ENCODE measurements around the gene UVRAG. TPM values are rescaled to one million over a fixed set of nuclear protein-coding genes. Genes with fewer than 3 reads are reported as not detected.

Gene UVRAG
- total RNA-seq, 1 experiment from 2014 or later = 13.0 TPM

DNA sequence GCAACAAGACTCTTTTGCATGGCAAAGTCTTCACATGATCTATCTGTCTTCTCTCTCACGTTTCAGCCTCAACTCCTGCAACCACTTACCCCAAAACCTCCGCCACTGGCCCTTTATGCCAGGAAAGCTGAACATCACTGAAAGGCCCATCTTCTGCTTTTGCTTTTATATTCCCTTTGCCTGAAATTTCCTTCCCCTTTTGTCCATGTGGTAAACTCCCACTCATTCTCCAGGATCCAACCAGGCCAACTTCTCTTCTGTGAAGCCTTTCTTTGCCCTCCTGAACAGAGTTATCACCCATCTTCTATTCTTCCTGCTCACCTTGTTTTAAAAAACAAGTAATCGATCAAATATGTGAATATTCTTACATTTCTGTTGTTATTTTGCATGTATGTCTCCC, 273.5 kb downstream of the UVRAG start:
- ChIA-PET POLR2A (ENCODE audit: unreplicated experiment) (no interaction called here), CTCF (no interaction called here)
- H3K9ac ChIP-seq (ENCODE audit: low read length) = no peak overlapping the region
- no peaks in the 10 kb centered on the region for H3K9me2 ChIP-seq (replicated peaks; ENCODE audit: low read length)
- BruUV-seq (replicated peaks) = no TSS peak
- intact Hi-C loops (cut with micrococcal nuclease) = loop anchor here (10.0 kb wide), 1 partner anchor 56 kb away; no protein-coding TSS in a partner anchor
- H3K27me3 ChIP-seq (ENCODE audit: low read length) = no peaks in the 10 kb centered on the region
- H2AFZ ChIP-seq (ENCODE audit: low read length) = no peak overlapping the region
- H3K9me3 ChIP-seq (ENCODE audit: low read length) = no peaks in the 10 kb centered on the region
- no peak overlapping the region for H3K4me3 ChIP-seq (ENCODE audit: low read length)
- TF ChIP-seq, protein P1, sequence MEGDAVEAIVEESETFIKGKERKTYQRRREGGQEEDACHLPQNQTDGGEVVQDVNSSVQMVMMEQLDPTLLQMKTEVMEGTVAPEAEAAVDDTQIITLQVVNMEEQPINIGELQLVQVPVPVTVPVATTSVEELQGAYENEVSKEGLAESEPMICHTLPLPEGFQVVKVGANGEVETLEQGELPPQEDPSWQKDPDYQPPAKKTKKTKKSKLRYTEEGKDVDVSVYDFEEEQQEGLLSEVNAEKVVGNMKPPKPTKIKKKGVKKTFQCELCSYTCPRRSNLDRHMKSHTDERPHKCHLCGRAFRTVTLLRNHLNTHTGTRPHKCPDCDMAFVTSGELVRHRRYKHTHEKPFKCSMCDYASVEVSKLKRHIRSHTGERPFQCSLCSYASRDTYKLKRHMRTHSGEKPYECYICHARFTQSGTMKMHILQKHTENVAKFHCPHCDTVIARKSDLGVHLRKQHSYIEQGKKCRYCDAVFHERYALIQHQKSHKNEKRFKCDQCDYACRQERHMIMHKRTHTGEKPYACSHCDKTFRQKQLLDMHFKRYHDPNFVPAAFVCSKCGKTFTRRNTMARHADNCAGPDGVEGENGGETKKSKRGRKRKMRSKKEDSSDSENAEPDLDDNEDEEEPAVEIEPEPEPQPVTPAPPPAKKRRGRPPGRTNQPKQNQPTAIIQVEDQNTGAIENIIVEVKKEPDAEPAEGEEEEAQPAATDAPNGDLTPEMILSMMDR (conservative IDR thresholded peaks at IDR 0.05; ENCODE audit: low read depth, low read length) = no peak
- TF ChIP-seq EZH2phosphoT487 (IDR thresholded peaks at IDR 0.05; ENCODE audit: borderline replicate concordance, low read length) (no peak), EZH2 (IDR thresholded peaks at IDR 0.05; ENCODE audit: low read length, unreplicated experiment) (no peak)
- H3K27ac ChIP-seq (ENCODE audit: low read length) = no peak overlapping the region
- H3K79me2 ChIP-seq (ENCODE audit: low read length) = no peaks in the 10 kb centered on the region
- ATAC-seq = no peak
- peaks cover 6% of the 10 kb centered on the region for H3K4me1 ChIP-seq (ENCODE audit: insufficient read depth, low read length)
- H3K4me2 ChIP-seq (ENCODE audit: low read length) = no peak overlapping the region
- H3F3A ChIP-seq (ENCODE audit: low read length, unreplicated experiment) = no peaks in the 10 kb centered on the region
- no peak for DNase-seq
- H4K20me1 ChIP-seq (ENCODE audit: low read length) = no peaks in the 10 kb centered on the region
- no peaks in the 10 kb centered on the region for H3K36me3 ChIP-seq (ENCODE audit: low read depth, low read length)

DNA sequence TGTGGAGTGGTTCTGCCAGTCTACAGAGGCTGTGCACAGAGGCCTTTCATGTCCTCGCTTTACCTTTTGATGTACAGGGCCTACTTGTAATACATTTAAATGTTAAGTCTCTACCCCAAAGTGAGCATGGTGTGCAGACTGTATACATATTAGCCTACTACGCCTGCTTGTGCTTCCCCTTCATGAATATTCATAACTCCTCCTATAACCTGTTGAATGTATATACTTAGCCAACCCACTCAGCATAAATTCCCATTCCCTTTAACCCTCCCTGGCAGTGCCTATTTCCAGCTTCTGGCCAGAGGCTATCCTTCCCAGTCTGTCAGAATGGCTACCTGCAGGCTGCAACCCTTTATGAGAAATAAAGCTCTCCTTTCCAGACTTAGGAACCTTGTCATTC, 275.2 kb downstream of the UVRAG start:
- Histone ChIP-seq H3K36me3 (ENCODE audit: low read depth, low read length) (no peaks in the 10 kb centered on the region), H3K27me3 (ENCODE audit: low read length) (no peaks in the 10 kb centered on the region), H3K79me2 (ENCODE audit: low read length) (no peaks in the 10 kb centered on the region), H3F3A (ENCODE audit: low read length, unreplicated experiment) (no peaks in the 10 kb centered on the region), H3K9me3 (ENCODE audit: low read length) (no peaks in the 10 kb centered on the region), H4K20me1 (ENCODE audit: low read length) (no peaks in the 10 kb centered on the region), H2AFZ (ENCODE audit: low read length) (no peak overlapping the region), H3K27ac (ENCODE audit: low read length) (no peak overlapping the region), H3K4me2 (ENCODE audit: low read length) (no peak overlapping the region), H3K9me2 (replicated peaks; ENCODE audit: low read length) (no peaks in the 10 kb centered on the region), H3K4me3 (ENCODE audit: low read length) (no peak overlapping the region), H3K4me1 (ENCODE audit: insufficient read depth, low read length) (no peaks in the 10 kb centered on the region), H3K9ac (ENCODE audit: low read length) (no peak overlapping the region)
- ATAC-seq (no peak), DNase-seq (no peak)
- ChIA-PET POLR2A (ENCODE audit: unreplicated experiment) (no interaction called here), CTCF (no interaction called here)
- intact Hi-C loops (cut with micrococcal nuclease) = no loop called here
- TF ChIP-seq EZH2phosphoT487 (IDR thresholded peaks at IDR 0.05; ENCODE audit: borderline replicate concordance, low read length) (no peak), EZH2 (IDR thresholded peaks at IDR 0.05; ENCODE audit: low read length, unreplicated experiment) (no peak)
- TF ChIP-seq, protein P1 (conservative IDR thresholded peaks at IDR 0.05; ENCODE audit: low read depth, low read length) = no peak
- no TSS peak for BruUV-seq (replicated peaks)

GRCh38 chr11:76090821-76091220, 275.8 kb downstream of the UVRAG start:
- BruUV-seq (replicated peaks) = no TSS peak
- H3F3A ChIP-seq (ENCODE audit: low read length, unreplicated experiment) = no peaks in the 10 kb centered on the region
- H3K9ac ChIP-seq (ENCODE audit: low read length) = no peak overlapping the region
- ChIA-PET CTCF (no interaction called here), POLR2A (ENCODE audit: unreplicated experiment) (no interaction called here)
- intact Hi-C loops (cut with micrococcal nuclease) = no loop called here
- H3K27ac ChIP-seq (ENCODE audit: low read length) = no peak overlapping the region
- TF ChIP-seq EZH2 (IDR thresholded peaks at IDR 0.05; ENCODE audit: low read length, unreplicated experiment) = no peak
- TF ChIP-seq EZH2phosphoT487 (IDR thresholded peaks at IDR 0.05; ENCODE audit: borderline replicate concordance, low read length) = no peak
- TF ChIP-seq, protein P1 (conservative IDR thresholded peaks at IDR 0.05; ENCODE audit: low read depth, low read length) = no peak
- H3K4me1 ChIP-seq (ENCODE audit: insufficient read depth, low read length) = no peaks in the 10 kb centered on the region
- H3K79me2 ChIP-seq (ENCODE audit: low read length) = no peaks in the 10 kb centered on the region
- no peaks in the 10 kb centered on the region for H3K36me3 ChIP-seq (ENCODE audit: low read depth, low read length)
- no peaks in the 10 kb centered on the region for H3K27me3 ChIP-seq (ENCODE audit: low read length)
- H3K9me3 ChIP-seq (ENCODE audit: low read length) = no peaks in the 10 kb centered on the region
- no peak for DNase-seq
- H4K20me1 ChIP-seq (ENCODE audit: low read length) = no peaks in the 10 kb centered on the region
- no peak overlapping the region for H2AFZ ChIP-seq (ENCODE audit: low read length)
- no peak overlapping the region for H3K4me2 ChIP-seq (ENCODE audit: low read length)
- ATAC-seq = no peak
- no peak overlapping the region for H3K4me3 ChIP-seq (ENCODE audit: low read length)
- no peaks in the 10 kb centered on the region for H3K9me2 ChIP-seq (replicated peaks; ENCODE audit: low read length)

Data from PC-3 (cell line).